ENCODE results near the gene DGKB. TPM values are rescaled to one million over a fixed set of nuclear protein-coding genes. Genes with fewer than 3 reads are reported as not detected.

Gene DGKB
- total and polyA plus RNA-seq, 2 donors, result 0.09 to 0.19 TPM

GRCh38 chr7:14745076-14745475 lies 157.5 kb downstream of the DGKB start:
- Histone ChIP-seq H3K27me3 (ENCODE audit: control insufficient read depth in 2 of 2, insufficient read depth in 1 of 2, low read length in 1 of 2) (no peaks in the 10 kb centered on the region), H3K4me3 (ENCODE audit: low read length in 2 of 2) (no peak overlapping the region), H3K27ac (ENCODE audit: low read depth in 1 of 2, low read length in 1 of 2) (no peak overlapping the region), H3K9me3 (ENCODE audit: control insufficient read depth in 2 of 2, insufficient read depth in 1 of 2, low read length in 1 of 2) (peaks cover 2 to 5% of the 10 kb centered on the region in 2 donors), H3K36me3 (ENCODE audit: control insufficient read depth in 2 of 2, insufficient read depth in 2 of 2, low read length in 1 of 2) (no peaks in the 10 kb centered on the region), H3K4me1 (ENCODE audit: control insufficient read depth in 2 of 2, insufficient read depth in 2 of 2, low read length in 2 of 2) (no peaks in the 10 kb centered on the region)
- WGBS, result 90% methylated on average over 4 of the region's 4 CpGs
- no peak for DNase-seq (ENCODE audit: low read depth in 6 of 9, low spot score in 9 of 9)

- H3K27ac ChIP-seq (ENCODE audit: low read depth in 1 of 2, low read length in 1 of 2), result no peak overlapping the region
- H3K27me3 ChIP-seq (ENCODE audit: control insufficient read depth in 2 of 2, insufficient read depth in 1 of 2, low read length in 1 of 2), result no peaks in the 10 kb centered on the region
- H3K4me3 ChIP-seq (ENCODE audit: low read length in 2 of 2), result no peak overlapping the region
- WGBS, result 92% methylated on average over 4 of the region's 4 CpGs
- no peaks in the 10 kb centered on the region for H3K36me3 ChIP-seq (ENCODE audit: control insufficient read depth in 2 of 2, insufficient read depth in 2 of 2, low read length in 1 of 2)
- H3K4me1 ChIP-seq (ENCODE audit: control insufficient read depth in 2 of 2, insufficient read depth in 2 of 2, low read length in 2 of 2), result no peaks in the 10 kb centered on the region
- no peak for DNase-seq (ENCODE audit: low read depth in 6 of 9, low spot score in 9 of 9)
- peaks cover 5 to 7% of the 10 kb centered on the region in 2 donors for H3K9me3 ChIP-seq (ENCODE audit: control insufficient read depth in 2 of 2, insufficient read depth in 1 of 2, low read length in 1 of 2)
Observed at GRCh38 chr7:14740606-14741005, 161.9 kb downstream of the DGKB start.

DNA sequence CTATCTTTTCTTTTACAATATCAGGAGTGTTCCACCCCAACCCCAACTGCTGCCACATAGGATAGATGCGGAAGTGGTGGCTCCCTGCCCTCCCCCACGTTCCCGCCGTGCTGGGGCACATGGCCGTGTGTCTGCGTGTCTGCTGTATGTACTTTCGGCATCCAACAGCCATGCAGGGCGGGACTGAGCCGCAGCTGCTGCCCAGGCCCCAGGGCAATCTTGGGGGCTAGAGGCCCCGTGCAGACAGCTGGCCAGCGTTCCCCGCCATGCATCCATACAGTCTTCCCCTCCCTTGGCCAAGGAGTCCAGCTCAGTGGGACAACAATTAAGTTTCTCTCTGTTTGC lies 162.7 kb downstream of the DGKB start:
- WGBS, result 95% methylated on average over 12 of the region's 12 CpGs
- Histone ChIP-seq H3K4me1 (ENCODE audit: control insufficient read depth in 2 of 2, insufficient read depth in 2 of 2, low read length in 2 of 2) (no peaks in the 10 kb centered on the region), H3K9me3 (ENCODE audit: control insufficient read depth in 2 of 2, insufficient read depth in 1 of 2, low read length in 1 of 2) (peaks cover 3 to 7% of the 10 kb centered on the region in 2 donors), H3K27me3 (ENCODE audit: control insufficient read depth in 2 of 2, insufficient read depth in 1 of 2, low read length in 1 of 2) (no peaks in the 10 kb centered on the region), H3K4me3 (ENCODE audit: low read length in 2 of 2) (no peak overlapping the region), H3K36me3 (ENCODE audit: control insufficient read depth in 2 of 2, insufficient read depth in 2 of 2, low read length in 1 of 2) (no peaks in the 10 kb centered on the region), H3K27ac (ENCODE audit: low read depth in 1 of 2, low read length in 1 of 2) (no peak overlapping the region)
- no peak for DNase-seq (ENCODE audit: low read depth in 6 of 9, low spot score in 9 of 9)

GRCh38 chr7:14739168-14739840 lies 163.2 kb downstream of the DGKB start:
- 87% methylated on average over 9 of the region's 9 CpGs for WGBS
- H3K27ac ChIP-seq (ENCODE audit: low read depth in 1 of 2, low read length in 1 of 2), result no peak overlapping the region
- H3K27me3 ChIP-seq (ENCODE audit: control insufficient read depth in 2 of 2, insufficient read depth in 1 of 2, low read length in 1 of 2), result no peaks in the 10 kb centered on the region
- no peaks in the 10 kb centered on the region for H3K4me1 ChIP-seq (ENCODE audit: control insufficient read depth in 2 of 2, insufficient read depth in 2 of 2, low read length in 2 of 2)
- H3K36me3 ChIP-seq (ENCODE audit: control insufficient read depth in 2 of 2, insufficient read depth in 2 of 2, low read length in 1 of 2), result no peaks in the 10 kb centered on the region
- no peak overlapping the region for H3K4me3 ChIP-seq (ENCODE audit: low read length in 2 of 2)
- no peak for DNase-seq (ENCODE audit: low read depth in 6 of 9, low spot score in 9 of 9)
- H3K9me3 ChIP-seq (ENCODE audit: control insufficient read depth in 2 of 2, insufficient read depth in 1 of 2, low read length in 1 of 2), result peaks cover 3 to 7% of the 10 kb centered on the region in 2 donors

DNA sequence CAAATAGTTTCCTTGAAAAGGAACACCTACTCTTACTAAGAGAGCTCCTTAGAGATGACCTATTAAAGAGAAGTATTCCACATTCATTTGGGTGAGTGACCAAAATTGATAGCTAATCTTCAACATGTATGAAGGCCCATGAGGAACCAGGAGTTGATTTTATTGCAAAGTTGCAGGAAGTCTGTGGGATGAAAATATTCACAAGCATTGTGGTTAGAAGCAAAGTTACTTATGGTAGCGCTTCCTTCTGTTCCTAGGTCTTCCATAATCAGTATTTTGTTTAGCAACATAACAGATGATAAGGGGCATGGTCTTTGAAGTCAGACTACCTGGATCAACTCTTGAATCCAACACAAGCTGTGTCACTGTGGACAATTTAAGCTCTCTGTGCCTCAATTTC lies 164.5 kb downstream of the DGKB start:
- Histone ChIP-seq H3K27me3 (ENCODE audit: control insufficient read depth in 2 of 2, insufficient read depth in 1 of 2, low read length in 1 of 2) (no peaks in the 10 kb centered on the region), H3K36me3 (ENCODE audit: control insufficient read depth in 2 of 2, insufficient read depth in 2 of 2, low read length in 1 of 2) (no peaks in the 10 kb centered on the region), H3K27ac (ENCODE audit: low read depth in 1 of 2, low read length in 1 of 2) (no peak overlapping the region), H3K4me3 (ENCODE audit: low read length in 2 of 2) (no peak overlapping the region), H3K9me3 (ENCODE audit: control insufficient read depth in 2 of 2, insufficient read depth in 1 of 2, low read length in 1 of 2) (peaks cover 3 to 7% of the 10 kb centered on the region in 2 donors), H3K4me1 (ENCODE audit: control insufficient read depth in 2 of 2, insufficient read depth in 2 of 2, low read length in 2 of 2) (no peaks in the 10 kb centered on the region)
- 43% methylated on average over 1 of the region's 1 CpG for WGBS
- DNase-seq (ENCODE audit: low read depth in 6 of 9, low spot score in 9 of 9), result no peak

GRCh38 chr7:14734839-14735321 lies 167.7 kb downstream of the DGKB start:
- no peaks in the 10 kb centered on the region for H3K27me3 ChIP-seq (ENCODE audit: control insufficient read depth in 2 of 2, insufficient read depth in 1 of 2, low read length in 1 of 2)
- 49% methylated on average over 9 of the region's 9 CpGs for WGBS
- H3K9me3 ChIP-seq (ENCODE audit: control insufficient read depth in 2 of 2, insufficient read depth in 1 of 2, low read length in 1 of 2), result peaks cover 2 to 4% of the 10 kb centered on the region in 2 donors
- H3K4me3 ChIP-seq (ENCODE audit: low read length in 2 of 2), result no peak overlapping the region
- no peaks in the 10 kb centered on the region for H3K4me1 ChIP-seq (ENCODE audit: control insufficient read depth in 2 of 2, insufficient read depth in 2 of 2, low read length in 2 of 2)
- DNase-seq (ENCODE audit: low read depth in 6 of 9, low spot score in 9 of 9), result no peak
- no peaks in the 10 kb centered on the region for H3K36me3 ChIP-seq (ENCODE audit: control insufficient read depth in 2 of 2, insufficient read depth in 2 of 2, low read length in 1 of 2)
- no peak overlapping the region for H3K27ac ChIP-seq (ENCODE audit: low read depth in 1 of 2, low read length in 1 of 2)

DNA sequence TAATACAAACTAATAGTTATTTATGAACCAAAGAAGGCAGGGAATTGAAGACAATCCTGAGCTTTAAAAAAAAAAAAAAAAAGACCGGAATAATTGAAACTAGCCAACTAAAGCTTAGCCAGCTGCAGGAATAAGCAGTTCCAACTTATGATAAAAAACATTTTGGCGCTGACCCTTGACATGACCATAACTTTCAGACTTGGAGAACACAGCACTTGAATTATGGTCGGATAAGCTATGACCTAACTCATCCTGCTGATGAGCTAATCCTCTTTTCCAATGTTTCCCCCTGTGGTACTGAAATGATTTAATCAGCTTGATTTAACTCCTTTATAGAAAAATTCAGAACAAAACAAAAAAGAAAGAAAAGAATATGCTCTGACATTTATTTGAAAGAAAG lies 181.8 kb downstream of the DGKB start:
- no peak for DNase-seq (ENCODE audit: low read depth in 6 of 9, low spot score in 9 of 9)
- Histone ChIP-seq H3K4me3 (ENCODE audit: low read length in 2 of 2) (no peak overlapping the region), H3K27ac (ENCODE audit: low read depth in 1 of 2, low read length in 1 of 2) (no peak overlapping the region), H3K27me3 (ENCODE audit: control insufficient read depth in 2 of 2, insufficient read depth in 1 of 2, low read length in 1 of 2) (no peaks in the 10 kb centered on the region), H3K4me1 (ENCODE audit: control insufficient read depth in 2 of 2, insufficient read depth in 2 of 2, low read length in 2 of 2) (no peaks in the 10 kb centered on the region), H3K9me3 (ENCODE audit: control insufficient read depth in 2 of 2, insufficient read depth in 1 of 2, low read length in 1 of 2) (no peaks in the 10 kb centered on the region), H3K36me3 (ENCODE audit: control insufficient read depth in 2 of 2, insufficient read depth in 2 of 2, low read length in 1 of 2) (no peaks in the 10 kb centered on the region)
- WGBS, result 95% methylated on average over 3 of the region's 3 CpGs

GRCh38 chr7:14717816-14718215 lies 184.7 kb downstream of the DGKB start:
- no peaks in the 10 kb centered on the region for H3K27me3 ChIP-seq (ENCODE audit: control insufficient read depth in 2 of 2, insufficient read depth in 1 of 2, low read length in 1 of 2)
- H3K27ac ChIP-seq (ENCODE audit: low read depth in 1 of 2, low read length in 1 of 2), result no peak overlapping the region
- DNase-seq (ENCODE audit: low read depth in 6 of 9, low spot score in 9 of 9), result no peak
- H3K4me3 ChIP-seq (ENCODE audit: low read length in 2 of 2), result no peak overlapping the region
- H3K36me3 ChIP-seq (ENCODE audit: control insufficient read depth in 2 of 2, insufficient read depth in 2 of 2, low read length in 1 of 2), result no peaks in the 10 kb centered on the region
- no peaks in the 10 kb centered on the region for H3K9me3 ChIP-seq (ENCODE audit: control insufficient read depth in 2 of 2, insufficient read depth in 1 of 2, low read length in 1 of 2)
- no peaks in the 10 kb centered on the region for H3K4me1 ChIP-seq (ENCODE audit: control insufficient read depth in 2 of 2, insufficient read depth in 2 of 2, low read length in 2 of 2)
- WGBS, result 94% methylated on average over 1 of the region's 1 CpG

DNA sequence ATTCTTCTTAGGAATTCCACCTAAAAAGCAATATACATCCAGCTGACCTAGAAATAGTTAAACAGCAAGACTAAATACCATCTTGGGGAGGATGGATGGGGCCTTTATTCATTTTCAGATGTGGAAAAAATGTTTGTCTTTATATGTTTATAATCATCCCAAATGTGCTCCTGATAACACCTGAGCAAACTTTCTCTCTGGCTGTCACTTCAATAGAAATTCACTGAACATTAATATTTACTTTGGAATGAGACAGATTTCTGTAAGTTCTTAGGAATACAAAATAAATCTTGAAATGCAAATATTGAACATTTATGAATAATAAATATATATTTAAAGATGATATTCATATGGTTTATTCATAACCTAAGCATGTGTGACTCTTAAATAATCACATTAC lies 185.4 kb downstream of the DGKB start:
- no peak overlapping the region for H3K4me3 ChIP-seq (ENCODE audit: low read length in 2 of 2)
- no peaks in the 10 kb centered on the region for H3K9me3 ChIP-seq (ENCODE audit: control insufficient read depth in 2 of 2, insufficient read depth in 1 of 2, low read length in 1 of 2)
- no peak for DNase-seq (ENCODE audit: low read depth in 6 of 9, low spot score in 9 of 9)
- no peaks in the 10 kb centered on the region for H3K27me3 ChIP-seq (ENCODE audit: control insufficient read depth in 2 of 2, insufficient read depth in 1 of 2, low read length in 1 of 2)
- H3K36me3 ChIP-seq (ENCODE audit: control insufficient read depth in 2 of 2, insufficient read depth in 2 of 2, low read length in 1 of 2), result no peaks in the 10 kb centered on the region
- H3K4me1 ChIP-seq (ENCODE audit: control insufficient read depth in 2 of 2, insufficient read depth in 2 of 2, low read length in 2 of 2), result no peaks in the 10 kb centered on the region
- H3K27ac ChIP-seq (ENCODE audit: low read depth in 1 of 2, low read length in 1 of 2), result no peak overlapping the region
